Measurements from ENCODE around the gene CARMIL1.
A peak's percentile ranks its signal among the peaks of the same experiment; 100 is the strongest.

Gene CARMIL1

DNA sequence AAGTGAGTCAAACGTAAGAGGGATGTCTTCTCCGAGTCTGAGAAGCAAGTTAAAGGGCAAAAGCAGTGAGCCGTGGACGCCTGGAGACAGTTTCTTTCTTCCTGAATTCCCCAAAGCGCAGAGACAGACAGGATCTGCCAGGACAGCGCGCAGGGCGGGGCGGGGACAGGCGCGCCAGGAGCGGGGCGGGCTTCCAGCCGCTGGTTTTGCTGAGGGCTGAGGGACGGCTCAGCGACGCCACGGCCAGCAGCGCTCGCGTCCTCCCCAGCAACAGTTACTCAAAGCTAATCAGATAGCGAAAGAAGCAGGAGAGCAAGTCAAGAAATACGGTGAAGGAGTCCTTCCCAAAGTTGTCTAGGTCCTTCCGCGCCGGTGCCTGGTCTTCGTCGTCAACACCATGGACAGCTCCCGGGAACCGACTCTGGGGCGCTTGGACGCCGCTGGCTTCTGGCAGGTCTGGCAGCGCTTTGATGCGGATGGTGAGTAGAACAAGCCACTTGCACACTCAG is 372.9 kb downstream of the CARMIL1 start, which contains the start of gene SCGN:
TSS of gene SCGN (plus strand) at position 209 of the 509 bp plus-strand sequence. CDS start at position 398, 189 bp downstream.
- peak; percentile 10 to 19 for DNase-seq (ENCODE audit: low read depth in 2 of 2)

GRCh38 chr6:25655723-25656122 is 376.5 kb downstream of the CARMIL1 start:
- DNase-seq (ENCODE audit: low read depth in 2 of 2): no peak

DNA sequence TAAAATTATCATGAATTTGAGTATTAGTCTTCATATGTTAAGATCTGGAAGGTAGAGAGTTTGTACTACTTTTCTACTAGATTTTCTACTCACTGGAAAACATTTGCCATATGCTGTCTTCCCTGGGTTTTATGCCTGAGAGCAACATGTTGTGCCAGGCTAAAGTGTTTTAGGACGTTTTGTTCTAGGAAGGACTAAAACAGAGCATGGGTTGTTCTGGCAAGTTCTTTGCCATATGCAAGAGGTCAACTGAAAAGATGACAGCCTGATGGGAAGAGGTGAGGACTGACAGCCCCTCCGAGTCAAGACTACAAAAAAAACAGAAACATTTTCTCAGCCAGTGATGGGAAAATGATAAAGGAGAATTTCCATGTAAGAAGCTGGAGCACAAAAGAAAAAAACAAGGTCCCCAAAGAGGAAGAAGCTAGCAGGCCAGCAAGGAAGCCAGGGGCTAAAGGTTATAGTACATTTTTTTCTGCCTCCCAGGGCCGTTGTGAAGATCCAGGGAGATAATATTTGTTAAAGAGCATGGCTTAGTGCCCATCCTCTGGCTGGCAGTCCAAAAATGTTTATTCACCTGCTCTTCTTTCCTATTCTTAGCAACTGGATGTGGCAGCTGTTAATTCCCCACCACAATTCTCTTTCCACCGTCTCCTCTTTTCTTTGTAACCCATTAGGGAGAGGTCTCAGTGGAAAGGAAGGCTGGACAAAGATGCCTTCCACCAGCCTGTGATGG is 380.6 kb downstream of the CARMIL1 start:
- no peak for DNase-seq (ENCODE audit: low read depth in 2 of 2)

DNA sequence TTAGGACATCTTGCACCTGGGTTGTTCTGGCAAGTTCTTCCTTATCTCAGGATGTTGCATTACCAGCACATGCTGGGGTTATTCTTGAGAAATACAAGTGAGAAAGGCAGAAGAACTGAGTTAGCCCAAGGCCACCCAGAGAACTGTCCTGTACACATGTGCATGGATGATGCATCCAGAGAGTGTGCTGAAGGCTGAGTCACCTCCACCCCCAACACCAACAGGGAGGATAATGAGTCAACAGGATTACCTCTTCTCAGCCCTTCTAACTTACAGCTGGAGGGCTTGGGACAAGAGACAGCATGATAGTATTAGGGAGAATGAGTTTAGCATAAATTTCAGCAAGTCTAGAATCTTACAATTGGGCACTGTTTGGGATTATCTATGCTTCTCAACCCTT is 381.3 kb downstream of the CARMIL1 start:
- DNase-seq (ENCODE audit: low read depth in 2 of 2): no peak

- DNase-seq (ENCODE audit: low read depth in 2 of 2): no peak
Observed at GRCh38 chr6:25661129-25661779, 382.1 kb downstream of the CARMIL1 start.

GRCh38 chr6:25665455-25665854 is 386.3 kb downstream of the CARMIL1 start:
- DNase-seq (ENCODE audit: low read depth in 2 of 2): no peak

DNA sequence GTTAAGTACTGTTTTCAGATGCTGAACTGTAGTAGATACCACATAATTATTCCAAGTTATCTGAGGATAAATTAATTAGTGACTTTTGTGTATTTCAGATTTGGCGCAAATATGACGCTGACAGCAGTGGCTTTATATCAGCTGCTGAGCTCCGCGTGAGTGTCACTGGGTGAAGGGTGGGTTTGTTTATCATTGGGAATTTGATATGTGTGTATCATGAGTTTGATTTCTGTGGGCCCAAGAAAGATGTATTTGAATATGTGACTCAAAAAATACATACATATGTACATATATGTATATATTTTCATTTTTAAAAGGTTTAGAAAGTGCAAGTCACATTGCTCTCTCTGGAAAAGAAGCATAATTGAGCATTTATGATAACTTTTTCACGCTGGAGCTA is 390.2 kb downstream of the CARMIL1 start:
- no peak for DNase-seq (ENCODE audit: low read depth in 2 of 2)
